ENCODE measurements around the gene PLEKHH2.

The PLEKHH2 gene

DNA sequence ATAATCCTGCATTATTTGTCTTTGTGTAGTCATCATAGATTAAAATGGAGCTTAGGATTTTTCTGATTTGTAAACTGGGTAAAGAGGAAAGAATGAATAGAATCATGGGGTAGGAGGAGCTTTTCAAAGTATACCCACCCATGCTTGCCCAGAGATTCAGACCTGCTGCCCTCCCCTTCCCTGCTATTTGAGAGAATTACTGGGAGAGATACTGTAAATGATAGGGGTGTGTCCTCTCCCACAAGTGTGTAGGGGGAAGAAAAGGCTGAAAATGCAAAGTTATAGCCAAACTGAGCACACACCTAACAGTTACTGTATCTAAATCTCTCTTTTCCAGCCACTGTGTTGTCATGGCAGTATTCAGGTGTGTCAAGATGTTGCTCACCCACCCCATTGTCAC lies 115.2 kb downstream of the PLEKHH2 start:
- H3K27ac ChIP-seq: no peak overlapping the region
- ChIA-PET CTCF (interaction anchor here (0.7 to 1.0 kb wide), 2 partner anchors 27 to 1113 kb away, joined by 3 to 4 read pairs; no protein-coding TSS in a partner anchor), POLR2A (ENCODE audit: low non-redundant PET) (interaction anchor here (0.7 kb wide), 1 partner anchor 415 kb away, joined by 9 read pairs; no protein-coding TSS in a partner anchor)
- TF ChIP-seq, protein P1, sequence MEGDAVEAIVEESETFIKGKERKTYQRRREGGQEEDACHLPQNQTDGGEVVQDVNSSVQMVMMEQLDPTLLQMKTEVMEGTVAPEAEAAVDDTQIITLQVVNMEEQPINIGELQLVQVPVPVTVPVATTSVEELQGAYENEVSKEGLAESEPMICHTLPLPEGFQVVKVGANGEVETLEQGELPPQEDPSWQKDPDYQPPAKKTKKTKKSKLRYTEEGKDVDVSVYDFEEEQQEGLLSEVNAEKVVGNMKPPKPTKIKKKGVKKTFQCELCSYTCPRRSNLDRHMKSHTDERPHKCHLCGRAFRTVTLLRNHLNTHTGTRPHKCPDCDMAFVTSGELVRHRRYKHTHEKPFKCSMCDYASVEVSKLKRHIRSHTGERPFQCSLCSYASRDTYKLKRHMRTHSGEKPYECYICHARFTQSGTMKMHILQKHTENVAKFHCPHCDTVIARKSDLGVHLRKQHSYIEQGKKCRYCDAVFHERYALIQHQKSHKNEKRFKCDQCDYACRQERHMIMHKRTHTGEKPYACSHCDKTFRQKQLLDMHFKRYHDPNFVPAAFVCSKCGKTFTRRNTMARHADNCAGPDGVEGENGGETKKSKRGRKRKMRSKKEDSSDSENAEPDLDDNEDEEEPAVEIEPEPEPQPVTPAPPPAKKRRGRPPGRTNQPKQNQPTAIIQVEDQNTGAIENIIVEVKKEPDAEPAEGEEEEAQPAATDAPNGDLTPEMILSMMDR (conservative IDR thresholded peaks at IDR 0.05; ENCODE audit: low read depth): no peak
- DNase-seq (ENCODE audit: low spot score): no peak

DNA sequence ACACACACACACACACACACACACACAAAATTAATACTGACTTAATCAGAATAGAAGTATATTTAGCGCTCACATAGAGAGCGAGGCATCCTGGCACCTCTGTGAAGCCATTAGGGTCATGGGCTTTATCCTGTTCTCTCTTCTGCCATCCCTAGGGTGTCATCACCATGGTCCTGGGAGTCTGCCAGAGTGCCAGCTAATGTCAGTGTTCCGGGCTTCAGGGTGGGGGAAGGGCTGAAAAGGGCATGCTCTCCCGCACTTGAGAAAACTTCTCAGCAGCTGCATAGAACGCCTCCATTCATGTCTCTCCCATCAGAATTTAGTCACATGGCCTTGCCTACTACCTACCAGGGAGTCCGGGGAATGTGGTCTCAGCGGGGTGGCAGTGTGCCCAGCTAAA lies 117.1 kb downstream of the PLEKHH2 start:
- ChIA-PET CTCF (no interaction called here), POLR2A (ENCODE audit: low non-redundant PET) (no interaction called here)
- TF ChIP-seq, protein P1 (conservative IDR thresholded peaks at IDR 0.05; ENCODE audit: low read depth): no peak
- no peak for DNase-seq (ENCODE audit: low spot score)
- no peak overlapping the region for H3K27ac ChIP-seq

DNA sequence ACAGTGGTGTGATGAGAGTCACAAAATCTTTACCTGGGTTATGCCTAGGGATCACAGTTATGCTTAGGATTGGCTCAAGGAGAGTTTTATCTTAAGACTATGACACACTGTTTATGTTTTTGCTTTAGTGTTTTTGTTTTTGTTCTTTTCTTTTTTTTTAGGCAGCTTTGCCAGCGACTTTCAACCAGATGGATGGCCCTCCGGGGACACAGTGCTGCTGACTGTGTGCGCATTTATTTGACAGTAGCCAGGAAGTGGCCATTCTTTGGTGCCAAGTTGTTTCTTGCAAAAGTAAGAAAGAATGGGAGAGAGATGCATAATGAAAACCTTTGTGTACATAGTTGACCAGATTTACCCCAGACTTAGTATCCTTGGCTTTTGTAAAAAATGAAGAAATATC lies 121.7 kb downstream of the PLEKHH2 start:
- ChIA-PET POLR2A (ENCODE audit: low non-redundant PET) (no interaction called here), CTCF (interaction anchor here (0.6 kb wide), 1 partner anchor 1678 kb away, joined by 4 read pairs; no protein-coding TSS in a partner anchor)
- H3K27ac ChIP-seq: peak overlapping the region; percentile 66
- no peak for DNase-seq (ENCODE audit: low spot score)
- TF ChIP-seq, protein P1 (conservative IDR thresholded peaks at IDR 0.05; ENCODE audit: low read depth): no peak

DNA sequence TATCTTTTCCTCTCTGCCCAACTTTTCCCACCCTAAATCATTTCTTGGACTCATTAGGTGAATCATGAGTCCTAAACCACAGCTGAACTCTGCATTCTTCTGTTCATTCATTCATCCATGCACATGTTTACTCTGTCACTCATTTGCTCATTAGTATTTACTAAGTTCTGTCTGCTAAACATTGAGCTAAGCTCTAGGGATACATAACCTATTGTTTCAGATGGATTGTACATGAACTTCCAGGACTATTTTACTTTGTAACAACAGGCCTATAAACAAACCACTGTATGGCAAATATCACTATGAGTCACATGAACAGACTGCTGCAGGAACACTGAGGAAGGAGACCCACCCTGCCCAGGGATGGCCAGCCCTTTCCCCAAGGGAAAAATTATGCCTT lies 122.1 kb downstream of the PLEKHH2 start:
- ChIA-PET POLR2A (ENCODE audit: low non-redundant PET) (no interaction called here), CTCF (interaction anchor here (0.6 kb wide), 1 partner anchor 1677 kb away, joined by 4 read pairs; no protein-coding TSS in a partner anchor)
- H3K27ac ChIP-seq: no peak overlapping the region
- peak; percentile 48 for DNase-seq (ENCODE audit: low spot score)
- TF ChIP-seq, protein P1 (conservative IDR thresholded peaks at IDR 0.05; ENCODE audit: low read depth): no peak

DNA sequence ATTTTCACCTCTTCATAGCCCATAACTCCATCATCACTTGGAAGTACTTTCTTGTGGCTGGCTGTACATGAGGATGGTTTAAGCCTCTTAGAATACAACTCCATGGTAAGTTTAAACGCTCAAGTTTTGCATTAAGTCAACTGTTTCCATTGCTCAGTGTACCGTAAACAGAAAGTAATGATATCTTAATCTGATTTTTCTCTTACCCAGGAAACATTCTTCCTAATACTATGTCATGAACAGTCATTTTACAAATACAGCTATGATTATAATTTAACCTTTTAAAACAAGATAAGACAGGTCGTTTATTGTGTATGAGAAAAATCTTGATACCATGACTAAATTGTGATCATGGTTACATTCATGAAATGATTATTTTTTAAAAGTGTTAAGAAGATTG lies 125.2 kb downstream of the PLEKHH2 start:
- H3K27ac ChIP-seq: no peak overlapping the region
- ChIA-PET CTCF (no interaction called here), POLR2A (ENCODE audit: low non-redundant PET) (no interaction called here)
- TF ChIP-seq, protein P1 (conservative IDR thresholded peaks at IDR 0.05; ENCODE audit: low read depth): no peak
- no peak for DNase-seq (ENCODE audit: low spot score)

DNA sequence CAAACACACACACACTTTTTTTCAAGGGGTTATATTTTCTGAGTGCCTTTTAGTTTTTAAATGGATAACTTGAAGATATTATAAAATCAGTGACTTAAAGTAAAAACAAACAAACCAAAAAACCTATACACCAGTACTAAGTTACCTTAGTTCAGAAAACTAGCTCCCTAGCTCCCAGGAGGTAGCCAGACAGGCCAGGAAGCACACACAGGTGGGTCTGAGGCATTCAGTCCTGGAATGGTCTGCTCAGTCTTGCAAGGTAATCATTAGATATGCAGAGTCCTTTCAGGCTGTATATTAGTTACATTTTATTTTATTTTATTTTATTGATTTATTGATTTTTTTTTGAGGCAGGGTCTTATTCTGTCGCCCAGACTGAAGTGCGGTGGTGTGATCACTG lies 126.0 kb downstream of the PLEKHH2 start:
- CTCF ChIA-PET: no interaction called here
- TF ChIP-seq, protein P1 (conservative IDR thresholded peaks at IDR 0.05; ENCODE audit: low read depth): no peak
- DNase-seq (ENCODE audit: low spot score): no peak
- H3K27ac ChIP-seq: no peak overlapping the region
- POLR2A ChIA-PET (ENCODE audit: low non-redundant PET): no interaction called here

All from RWPE1 (cell line).